K562 (cell line): ENCODE measurements around the gene MYO10. TPM values are rescaled to one million over a fixed set of nuclear protein-coding genes. Genes with fewer than 3 reads are reported as not detected.

Source experiments
- ATAC-seq: fragments of 200-7000 bp; cut with Tn5 transposase; 3 replicates; pipeline ENCODE4 v1.9.1; 2020; ENCODE audit warnings: moderate library complexity
- BruUV-seq: library from RNA; stranded (reverse); fragments of 400-500 nt; replicated peaks from 2 replicates; lab custom pipeline; 2021; lab: Mats Ljungman, UMichigan
- CTCF ChIA-PET: fragments of 300-600 bp; formaldehyde crosslinking; extraction: SDS; loops from one replicate; lab custom pipeline; 2021; ENCODE audit warnings: low intra/inter-chr PET ratio; lab: Yijun Ruan, JAX
- POLR2A ChIA-PET: fragments of 300-600, 350-650 bp; sonication (Branson Sonifier 250); formaldehyde crosslinking; extraction: SDS; loops from one replicate; lab custom pipeline; 2021; ENCODE audit warnings: antibody characterized with exemption, inconsistent platforms; lab: Yijun Ruan, JAX
- DNase-seq, 4 experiments: peaks; one replicate each; pipeline versions ENCODE4 v3.0.0 to v3.0.0-alpha.2; 2011 to 2018; ENCODE audit warnings: low spot score in 3 of 4, mixed read lengths in 3 of 4; ENCODE audit errors: extremely low read depth in 1 of 4
- FAIRE-seq: peaks from 2 replicates; lab custom pipeline; 2011; peaks lifted over from hg19 to GRCh38; lab: Jason Lieb, UNC
- H2AFZ ChIP-seq: 2 replicates; pipeline ENCODE4 v1.6.0; 2011; ENCODE audit warnings: low read depth, low read length, control low read depth, inconsistent platforms
- H3K27ac ChIP-seq: fragments of 200-600 bp; 3 replicates; pipeline ENCODE4 v1.8.0; 2011; ENCODE audit warnings: low read depth, mild to moderate bottlenecking, control low read depth, inconsistent platforms, low read length, moderate library complexity, mixed read lengths; ENCODE audit errors: extremely low read depth
- H3K27me3 ChIP-seq, 2 experiments: fragments of 300-600 bp in 1 of 2; 2 replicates in 1 of 2; 3 replicates in 1 of 2; pipeline versions ENCODE4 v1.6.0 to v1.8.0; 2011; ENCODE audit warnings: inconsistent platforms in 2 of 2, low read length in 2 of 2, mild to moderate bottlenecking in 1 of 2, mixed read lengths in 1 of 2, moderate library complexity in 1 of 2; ENCODE audit not compliant: control insufficient read depth in 2 of 2, insufficient read depth in 2 of 2
- H3K36me3 ChIP-seq: fragments of 300-600 bp; 3 replicates; pipeline ENCODE4 v1.8.0; 2011; ENCODE audit warnings: mild to moderate bottlenecking, low read length, inconsistent platforms; ENCODE audit not compliant: control insufficient read depth, insufficient read depth
- H3K4me1 ChIP-seq, 2 experiments: fragments of 200-600 bp in 1 of 2; replicated peaks in 1 of 2; 2 replicates in 1 of 2; 3 replicates in 1 of 2; pipeline versions ENCODE4 v1.5.1 to v1.8.0; 2011; ENCODE audit warnings: inconsistent platforms in 2 of 2, low read length in 2 of 2, mild to moderate bottlenecking in 1 of 2, mixed read lengths in 1 of 2, moderate library complexity in 1 of 2; ENCODE audit not compliant: control insufficient read depth in 2 of 2, insufficient read depth in 2 of 2
- H3K4me2 ChIP-seq: 2 replicates; pipeline ENCODE4 v1.6.1; 2011; ENCODE audit warnings: low read length, control low read depth, inconsistent platforms, mixed read lengths; ENCODE audit not compliant: insufficient read depth
- H3K4me3 ChIP-seq: fragments of 200-600 bp; sonication (generic), shearing (Covaris generic); 2 replicates; pipeline ENCODE4 v1.5.1; 2016; ENCODE audit warnings: control low read depth, inconsistent platforms
- H3K79me2 ChIP-seq: fragments of 200-600 bp; 3 replicates; pipeline ENCODE4 v1.8.0; 2011; ENCODE audit warnings: low read length, inconsistent platforms; ENCODE audit not compliant: control insufficient read depth, insufficient read depth
- H3K9ac ChIP-seq, 2 experiments: 2 replicates each; pipeline versions ENCODE4 v1.6.0 to v1.6.1; 2011; ENCODE audit warnings: low read depth in 2 of 2, low read length in 2 of 2, control low read depth in 1 of 2, inconsistent platforms in 1 of 2, mild to moderate bottlenecking in 1 of 2, mixed read lengths in 1 of 2; ENCODE audit not compliant: insufficient read depth in 1 of 2
- H3K9me1 ChIP-seq: one replicate; pipeline ENCODE4 v1.6.0; 2011; ENCODE audit warnings: inconsistent platforms, mild to moderate bottlenecking, low read length, moderate library complexity; ENCODE audit not compliant: control insufficient read depth, insufficient read depth
- H3K9me3 ChIP-seq: replicated peaks from 2 replicates; pipeline ENCODE4 v1.5.1; 2011; ENCODE audit warnings: low read depth, low read length, inconsistent platforms; ENCODE audit not compliant: control insufficient read depth, insufficient read depth
- H4K20me1 ChIP-seq: replicated peaks from 2 replicates; pipeline ENCODE4 v1.6.1; 2011; ENCODE audit warnings: low read length, inconsistent platforms, mixed read lengths; ENCODE audit not compliant: control insufficient read depth, insufficient read depth
- BDP1 ChIP-seq: IDR thresholded peaks from 3 replicates; pipeline ENCODE4 v1.6.1; 2011; ENCODE audit not compliant: insufficient read length, insufficient read depth
- BRF1 ChIP-seq: IDR thresholded peaks from 3 replicates; pipeline ENCODE4 v1.6.1; 2011; ENCODE audit warnings: borderline replicate concordance, mild to moderate bottlenecking; ENCODE audit not compliant: insufficient read length; ENCODE audit errors: extremely low read depth
- CBFA2T3 ChIP-seq: fragments of 450-650 bp; IDR thresholded peaks from 2 replicates; pipeline ENCODE4 v1.6.1; 2017
- CBX1 ChIP-seq: sonication (generic); IDR thresholded peaks from 2 replicates; pipeline ENCODE4 v1.6.1; 2016; ENCODE audit warnings: antibody characterized with exemption, low read depth, mild to moderate bottlenecking
- CEBPB ChIP-seq: fragments of 450-650 bp; IDR thresholded peaks from 2 replicates; pipeline ENCODE4 v1.6.1; 2016; ENCODE audit warnings: missing genetic modification characterization, missing compliant biosample characterization
- CSDE1 ChIP-seq, 2 experiments: fragments of 450-650 bp; IDR thresholded peaks; 2 replicates each; pipeline ENCODE4 v1.6.1; 2016; ENCODE audit warnings: mild to moderate bottlenecking in 1 of 2
- ESRRA ChIP-seq: fragments of 450-650 bp; IDR thresholded peaks from 2 replicates; pipeline ENCODE4 v1.6.1; 2014; ENCODE audit warnings: low read depth, mild to moderate bottlenecking, moderate library complexity, borderline replicate concordance
- FOSL1 ChIP-seq: fragments of 200-800 bp; sonication (Bioruptor generic); conservative IDR thresholded peaks from 2 replicates; pipeline ENCODE4 v1.6.1; 2016; ENCODE audit warnings: missing genetic modification characterization, missing compliant biosample characterization
- FOXP1 ChIP-seq: sonication (generic); formaldehyde crosslinking; IDR thresholded peaks from 2 replicates; pipeline ENCODE4 v1.8.0; 2022; ENCODE audit warnings: mild to moderate bottlenecking, missing genetic modification reagents
- GATA2 ChIP-seq: sonication (generic); formaldehyde crosslinking; IDR thresholded peaks from 2 replicates; pipeline ENCODE4 v1.4.0; 2020; ENCODE audit warnings: mild to moderate bottlenecking, missing genetic modification reagents
- KAT7 ChIP-seq: sonication (generic); formaldehyde crosslinking; IDR thresholded peaks from 2 replicates; pipeline ENCODE4 v1.8.0; 2022; ENCODE audit warnings: missing genetic modification reagents, mild to moderate bottlenecking, borderline replicate concordance
- MAFF ChIP-seq: IDR thresholded peaks from 2 replicates; pipeline ENCODE4 v1.6.1; 2012; ENCODE audit warnings: low read length, improper control_type of control experiment
- PHF21A ChIP-seq: fragments of 450-650 bp; IDR thresholded peaks from 2 replicates; pipeline ENCODE4 v1.6.1; 2017; ENCODE audit warnings: low read depth, borderline replicate concordance
- RB1 ChIP-seq: fragments of 450-650 bp; IDR thresholded peaks from 2 replicates; pipeline ENCODE4 v1.6.1; 2017; ENCODE audit warnings: low read depth, mild to moderate bottlenecking
- SRF ChIP-seq, 2 experiments: fragments of 250-450, 450-650 bp in 1 of 2; sonication (Bioruptor Pico) in 1 of 2; sonication (generic) in 1 of 2; formaldehyde crosslinking; IDR thresholded peaks; 2 replicates each; pipeline versions ENCODE4 v1.5.0 to v1.5.1; 2020 to 2022; ENCODE audit warnings: mild to moderate bottlenecking in 1 of 2, missing genetic modification reagents in 1 of 2
- STAG1 ChIP-seq: sonication (generic); formaldehyde crosslinking; IDR thresholded peaks from 2 replicates; pipeline ENCODE4 v1.5.0; 2020; ENCODE audit warnings: missing genetic modification reagents, borderline replicate concordance
- ZNF316 ChIP-seq: fragments of 450-650 bp; IDR thresholded peaks from 2 replicates; pipeline ENCODE4 v1.6.1; 2016
- ZNF518B ChIP-seq: fragments of 250-450 bp; sonication (Bioruptor Pico); IDR thresholded peaks from 2 replicates; pipeline ENCODE4 v1.5.0; 2021; ENCODE audit warnings: mild to moderate bottlenecking, moderate library complexity
- ZNF639 ChIP-seq, 2 experiments: fragments of 200-800 bp in 1 of 2; sonication (Bioruptor generic) in 1 of 2; sonication (generic) in 1 of 2; formaldehyde crosslinking in 1 of 2; IDR thresholded peaks in 1 of 2; conservative IDR thresholded peaks in 1 of 2; 2 replicates each; pipeline versions ENCODE4 v1.5.0 to v1.6.1; 2016 to 2020; ENCODE audit warnings: missing compliant biosample characterization in 1 of 2, missing genetic modification characterization in 1 of 2, missing genetic modification reagents in 1 of 2
- WGBS: fragments of 100-300 bp; shearing (Covaris generic); methylation state at CpG from one replicate; pipeline ENCODE4 v1.1.6; 2016; ENCODE audit warnings: low coverage, mixed read lengths; ENCODE audit not compliant: insufficient coverage; ENCODE audit errors: missing lambda C conversion rate; 5-methylcytosine and 5-hydroxymethylcytosine counted together
- in situ Hi-C: fragments of 300-500 bp; cut with MboI; formaldehyde crosslinking; loops from 4 replicates; pipeline ENCODE4 v1.15.0; 2018; ENCODE audit warnings: inconsistent platforms, mixed read lengths
- intact Hi-C: fragments of 100-400 bp; cut with micrococcal nuclease; formaldehyde crosslinking; loops from 2 replicates; pipeline ENCODE4 v1.14.2; 2022
- polyA plus RNA-seq, 8 experiments: library from polyadenylated mRNA; depleted of rRNA in 4 of 8; stranded (reverse) in 5 of 8; unstranded in 3 of 8; fragments of >200 nt; fragmentation: Nextera tagmentation in 2 of 8; fragmentation: Illumina TruSeq in 1 of 8; extraction: Ambion mirVana in 2 of 8; extraction: Trizol in 1 of 8; gene quantifications; 2 replicates each; pipeline versions ENCODE4 v1.2.1 to v1.2.3, GENCODE V29; 2011 to 2014; ENCODE audit warnings: inconsistent platforms in 1 of 8, missing spikeins in 1 of 8
- total RNA-seq, 7 experiments: library from RNA; depleted of rRNA in 6 of 7; stranded (reverse); fragments of >200 nt in 6 of 7; fragmentation: Illumina TruSeq in 2 of 7; extraction: Trizol in 2 of 7; gene quantifications; 2 replicates each; pipeline versions ENCODE4 v1.2.1 to v1.2.3, GENCODE V29; 2011 to 2021; ENCODE audit warnings: low replicate concordance in 1 of 7

Gene MYO10
- total and polyA plus RNA-seq, 9 of the 15 experiments (the other 6 are each of a cell fraction or from before 2014, with no cell fraction given), result 0.04 to 0.24 TPM; not detected in 7

GRCh38 chr5:16883176-16883575 is 52.9 kb downstream of the MYO10 start (continued):
- no peak for TF ChIP-seq KAT7 (CRISPR knock-in tag)

GRCh38 chr5:16881251-16881650 is 54.8 kb downstream of the MYO10 start:
- in situ Hi-C loops (no loop called here), intact Hi-C loops (no loop called here)
- Histone ChIP-seq H3K9me1 (no peaks in the 10 kb centered on the region), H2AFZ (no peak overlapping the region), H4K20me1 (no peaks in the 10 kb centered on the region), H3K9ac (no peak overlapping the region), H3K4me1 (no peaks in the 10 kb centered on the region), H3K4me2 (no peak overlapping the region), H3K79me2 (no peaks in the 10 kb centered on the region), H3K4me3 (no peak overlapping the region), H3K27me3 (no peaks in the 10 kb centered on the region), H3K27ac (no peak overlapping the region), H3K36me3 (no peaks in the 10 kb centered on the region), H3K9me3 (no peaks in the 10 kb centered on the region)
- BruUV-seq, result no TSS peak
- DNase-seq, result no peak
- POLR2A ChIA-PET, result no interaction called here
- WGBS, result 2% methylated on average over 3 of the region's 3 CpGs
- CTCF ChIA-PET, result no interaction called here
- no peak for FAIRE-seq
- ATAC-seq, result no peak
- no peak for TF ChIP-seq STAG1 (CRISPR knock-in tag)
- no peak for TF ChIP-seq ESRRA
- TF ChIP-seq ZNF518B (CRISPR knock-in tag), result no peak
- TF ChIP-seq ZNF639 (CRISPR knock-in tag; conservative IDR thresholded peaks at IDR 0.05 in 1 of 2, IDR thresholded peaks at IDR 0.05 in 1 of 2), result no peak
- TF ChIP-seq RB1, result no peak
- peak; percentile 2; the same call in 1 of the 2 replicates for TF ChIP-seq CEBPB
- 0 out of 2 replicates have a peak, but pooled peaks have one; percentile 2 for TF ChIP-seq MAFF
- no peak for TF ChIP-seq BDP1
- peak; percentile 16; the same call in 1 of the 2 replicates for TF ChIP-seq ZNF316
- no peak for TF ChIP-seq PHF21A
- TF ChIP-seq FOXP1 (CRISPR knock-in tag), result no peak
- TF ChIP-seq CBFA2T3, result no peak
- no peak for TF ChIP-seq CSDE1 (IDR thresholded peaks at IDR 0.05)
- no peak for TF ChIP-seq BRF1
- no peak for TF ChIP-seq FOSL1 (tag)
- no peak for TF ChIP-seq CBX1
- TF ChIP-seq SRF (CRISPR knock-in tag; IDR thresholded peaks at IDR 0.05), result no peak
- no peak for TF ChIP-seq GATA2 (CRISPR knock-in tag)
